ENCODE results near the gene ADAMTS15. TPM values are rescaled to one million over a fixed set of nuclear protein-coding genes. Genes with fewer than 3 reads are reported as not detected.

The ADAMTS15 gene
- total and polyA plus RNA-seq, 10 of the 15 experiments (the other 5 are each of a cell fraction or from before 2014, with no cell fraction given): not detected

DNA sequence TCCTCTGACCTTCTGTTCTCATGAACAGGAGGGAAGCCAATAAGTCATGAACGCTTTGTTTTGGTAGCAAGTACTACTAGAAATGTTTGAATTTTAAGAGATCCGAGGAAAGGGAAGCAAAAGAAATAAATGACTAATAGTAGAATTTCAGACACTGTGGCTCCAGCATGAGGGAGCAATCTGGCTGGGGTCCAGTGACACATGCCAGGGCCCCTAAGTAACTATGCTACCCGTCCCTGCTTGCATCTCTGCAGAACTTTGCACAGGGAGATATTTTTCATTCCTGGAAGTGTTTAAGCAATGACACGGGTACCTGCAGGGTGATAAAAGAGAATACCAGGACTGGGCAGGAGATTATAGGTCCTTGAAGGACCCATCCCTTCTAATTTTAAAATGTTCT, 12.8 kb upstream of the ADAMTS15 start:
- H3K27me3 ChIP-seq (replicated peaks in 1 of 2; ENCODE audit: control insufficient read depth in 2 of 2, insufficient read depth in 2 of 2, low read length in 1 of 2): peaks cover 0 to 2% of the 10 kb centered on the region in 2 experiments; a peak in 2 of 4 replicates
- intact Hi-C loops (cut with micrococcal nuclease; ENCODE audit: unreplicated experiment) (loop anchor here (1.0 to 10.0 kb wide), 3 partner anchors 249 to 427 kb away; no protein-coding TSS in a partner anchor), in situ Hi-C loops (cut with MboI) (loop anchor here (10.0 kb wide), 1 partner anchor 429 kb away; no protein-coding TSS in a partner anchor)
- FAIRE-seq (no peak), DNase-seq (ENCODE audit: low read depth, low spot score) (no peak), ATAC-seq (no peak)
- no peaks in the 10 kb centered on the region for H3K79me2 ChIP-seq (ENCODE audit: control insufficient read depth, insufficient read depth, low read length)
- BruUV-seq (replicated peaks): no TSS peak
- WGBS (ENCODE audit: insufficient coverage, insufficient replicate concordance, low lambda C conversion rate, missing lambda C conversion rate): 17% methylated on average over 4 of the region's 4 CpGs
- no peak overlapping the region for H3K27ac ChIP-seq (ENCODE audit: control insufficient read depth, insufficient read depth)
- H3K4me2 ChIP-seq (ENCODE audit: control insufficient read depth, insufficient read depth): no peak overlapping the region
- no peak overlapping the region for H2AFZ ChIP-seq (ENCODE audit: control insufficient read depth, low read depth, low read length)
- CTCF ChIA-PET: interaction anchor here (1.1 to 8.2 kb wide), 8 partner anchors 17 to 481 kb away, joined by 3 to 295 read pairs (median 6); partner anchors contain the start of gene SNX19
- RAD21 ChIA-PET (ENCODE audit: unreplicated experiment): interaction anchor here (1.5 to 7.3 kb wide), 4 partner anchors 223 to 425 kb away, joined by 3 to 132 read pairs (median 5); no protein-coding TSS in a partner anchor
- H3K36me3 ChIP-seq (ENCODE audit: control insufficient read depth in 2 of 2, insufficient read depth in 2 of 2, low read length in 1 of 2): no peaks in the 10 kb centered on the region
- SMC1A ChIA-PET (ENCODE audit: uncharacterized antibody, unreplicated experiment): interaction anchor here (0.6 to 9.8 kb wide), 4 partner anchors 79 to 459 kb away, joined by 3 to 177 read pairs (median 5); no protein-coding TSS in a partner anchor
- no peaks in the 10 kb centered on the region for H3K4me1 ChIP-seq (ENCODE audit: control insufficient read depth, insufficient read depth, low read length)
- POLR2A ChIA-PET: no interaction called here
- no peak overlapping the region for H3K4me3 ChIP-seq
- no peak overlapping the region for H3K9ac ChIP-seq (ENCODE audit: control insufficient read depth, insufficient read depth, low read length)
- no peaks in the 10 kb centered on the region; the same call in 1 of the 2 replicates for H4K20me1 ChIP-seq (ENCODE audit: control insufficient read depth, insufficient read depth)
- H3K9me3 ChIP-seq (replicated peaks; ENCODE audit: control insufficient read depth, insufficient read depth, low read length): no peaks in the 10 kb centered on the region
- no peak for TF ChIP-seq BACH1 (IDR thresholded peaks at IDR 0.05; ENCODE audit: borderline replicate concordance)
- no peak for TF ChIP-seq DPF2 (IDR thresholded peaks at IDR 0.05)
- no peak for TF ChIP-seq JUND (IDR thresholded peaks at IDR 0.05; ENCODE audit: low read depth, low read length)
- TF ChIP-seq RFX5 (IDR thresholded peaks at IDR 0.05; ENCODE audit: low read depth, low read length): no peak
- TF ChIP-seq GATAD2B (conservative IDR thresholded peaks at IDR 0.05; ENCODE audit: low read depth): no peak
- TF ChIP-seq BRCA1 (IDR thresholded peaks at IDR 0.05; ENCODE audit: low read depth, low read length): no peak
- no peak for TF ChIP-seq RUNX3 (IDR thresholded peaks at IDR 0.05; ENCODE audit: low read length)
- TF ChIP-seq, protein P1, sequence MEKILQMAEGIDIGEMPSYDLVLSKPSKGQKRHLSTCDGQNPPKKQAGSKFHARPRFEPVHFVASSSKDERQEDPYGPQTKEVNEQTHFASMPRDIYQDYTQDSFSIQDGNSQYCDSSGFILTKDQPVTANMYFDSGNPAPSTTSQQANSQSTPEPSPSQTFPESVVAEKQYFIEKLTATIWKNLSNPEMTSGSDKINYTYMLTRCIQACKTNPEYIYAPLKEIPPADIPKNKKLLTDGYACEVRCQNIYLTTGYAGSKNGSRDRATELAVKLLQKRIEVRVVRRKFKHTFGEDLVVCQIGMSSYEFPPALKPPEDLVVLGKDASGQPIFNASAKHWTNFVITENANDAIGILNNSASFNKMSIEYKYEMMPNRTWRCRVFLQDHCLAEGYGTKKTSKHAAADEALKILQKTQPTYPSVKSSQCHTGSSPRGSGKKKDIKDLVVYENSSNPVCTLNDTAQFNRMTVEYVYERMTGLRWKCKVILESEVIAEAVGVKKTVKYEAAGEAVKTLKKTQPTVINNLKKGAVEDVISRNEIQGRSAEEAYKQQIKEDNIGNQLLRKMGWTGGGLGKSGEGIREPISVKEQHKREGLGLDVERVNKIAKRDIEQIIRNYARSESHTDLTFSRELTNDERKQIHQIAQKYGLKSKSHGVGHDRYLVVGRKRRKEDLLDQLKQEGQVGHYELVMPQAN (conservative IDR thresholded peaks at IDR 0.05): no peak
- TF ChIP-seq SREBF1 (IDR thresholded peaks at IDR 0.05; ENCODE audit: low read length): no peak
- TF ChIP-seq, protein P2, sequence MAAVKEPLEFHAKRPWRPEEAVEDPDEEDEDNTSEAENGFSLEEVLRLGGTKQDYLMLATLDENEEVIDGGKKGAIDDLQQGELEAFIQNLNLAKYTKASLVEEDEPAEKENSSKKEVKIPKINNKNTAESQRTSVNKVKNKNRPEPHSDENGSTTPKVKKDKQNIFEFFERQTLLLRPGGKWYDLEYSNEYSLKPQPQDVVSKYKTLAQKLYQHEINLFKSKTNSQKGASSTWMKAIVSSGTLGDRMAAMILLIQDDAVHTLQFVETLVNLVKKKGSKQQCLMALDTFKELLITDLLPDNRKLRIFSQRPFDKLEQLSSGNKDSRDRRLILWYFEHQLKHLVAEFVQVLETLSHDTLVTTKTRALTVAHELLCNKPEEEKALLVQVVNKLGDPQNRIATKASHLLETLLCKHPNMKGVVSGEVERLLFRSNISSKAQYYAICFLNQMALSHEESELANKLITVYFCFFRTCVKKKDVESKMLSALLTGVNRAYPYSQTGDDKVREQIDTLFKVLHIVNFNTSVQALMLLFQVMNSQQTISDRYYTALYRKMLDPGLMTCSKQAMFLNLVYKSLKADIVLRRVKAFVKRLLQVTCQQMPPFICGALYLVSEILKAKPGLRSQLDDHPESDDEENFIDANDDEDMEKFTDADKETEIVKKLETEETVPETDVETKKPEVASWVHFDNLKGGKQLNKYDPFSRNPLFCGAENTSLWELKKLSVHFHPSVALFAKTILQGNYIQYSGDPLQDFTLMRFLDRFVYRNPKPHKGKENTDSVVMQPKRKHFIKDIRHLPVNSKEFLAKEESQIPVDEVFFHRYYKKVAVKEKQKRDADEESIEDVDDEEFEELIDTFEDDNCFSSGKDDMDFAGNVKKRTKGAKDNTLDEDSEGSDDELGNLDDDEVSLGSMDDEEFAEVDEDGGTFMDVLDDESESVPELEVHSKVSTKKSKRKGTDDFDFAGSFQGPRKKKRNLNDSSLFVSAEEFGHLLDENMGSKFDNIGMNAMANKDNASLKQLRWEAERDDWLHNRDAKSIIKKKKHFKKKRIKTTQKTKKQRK (IDR thresholded peaks at IDR 0.05; ENCODE audit: low read depth, low read length): no peak
- TF ChIP-seq, protein P3, sequence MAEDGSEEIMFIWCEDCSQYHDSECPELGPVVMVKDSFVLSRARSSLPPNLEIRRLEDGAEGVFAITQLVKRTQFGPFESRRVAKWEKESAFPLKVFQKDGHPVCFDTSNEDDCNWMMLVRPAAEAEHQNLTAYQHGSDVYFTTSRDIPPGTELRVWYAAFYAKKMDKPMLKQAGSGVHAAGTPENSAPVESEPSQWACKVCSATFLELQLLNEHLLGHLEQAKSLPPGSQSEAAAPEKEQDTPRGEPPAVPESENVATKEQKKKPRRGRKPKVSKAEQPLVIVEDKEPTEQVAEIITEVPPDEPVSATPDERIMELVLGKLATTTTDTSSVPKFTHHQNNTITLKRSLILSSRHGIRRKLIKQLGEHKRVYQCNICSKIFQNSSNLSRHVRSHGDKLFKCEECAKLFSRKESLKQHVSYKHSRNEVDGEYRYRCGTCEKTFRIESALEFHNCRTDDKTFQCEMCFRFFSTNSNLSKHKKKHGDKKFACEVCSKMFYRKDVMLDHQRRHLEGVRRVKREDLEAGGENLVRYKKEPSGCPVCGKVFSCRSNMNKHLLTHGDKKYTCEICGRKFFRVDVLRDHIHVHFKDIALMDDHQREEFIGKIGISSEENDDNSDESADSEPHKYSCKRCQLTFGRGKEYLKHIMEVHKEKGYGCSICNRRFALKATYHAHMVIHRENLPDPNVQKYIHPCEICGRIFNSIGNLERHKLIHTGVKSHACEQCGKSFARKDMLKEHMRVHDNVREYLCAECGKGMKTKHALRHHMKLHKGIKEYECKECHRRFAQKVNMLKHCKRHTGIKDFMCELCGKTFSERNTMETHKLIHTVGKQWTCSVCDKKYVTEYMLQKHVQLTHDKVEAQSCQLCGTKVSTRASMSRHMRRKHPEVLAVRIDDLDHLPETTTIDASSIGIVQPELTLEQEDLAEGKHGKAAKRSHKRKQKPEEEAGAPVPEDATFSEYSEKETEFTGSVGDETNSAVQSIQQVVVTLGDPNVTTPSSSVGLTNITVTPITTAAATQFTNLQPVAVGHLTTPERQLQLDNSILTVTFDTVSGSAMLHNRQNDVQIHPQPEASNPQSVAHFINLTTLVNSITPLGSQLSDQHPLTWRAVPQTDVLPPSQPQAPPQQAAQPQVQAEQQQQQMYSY (CRISPR knock-in tag; IDR thresholded peaks at IDR 0.05): no peak
- no peak for TF ChIP-seq TCF7 (IDR thresholded peaks at IDR 0.05; ENCODE audit: borderline replicate concordance)
- TF ChIP-seq SIN3A (IDR thresholded peaks at IDR 0.05; ENCODE audit: low read depth, low read length): no peak
- no peak for TF ChIP-seq BMI1 (IDR thresholded peaks at IDR 0.05; ENCODE audit: borderline replicate concordance)
- no peak for TF ChIP-seq SIX5 (IDR thresholded peaks at IDR 0.05; ENCODE audit: low read depth, low read length, severe bottlenecking)
- TF ChIP-seq YBX1 (IDR thresholded peaks at IDR 0.05): no peak
- TF ChIP-seq IRF4 (IDR thresholded peaks at IDR 0.05; ENCODE audit: low read depth, low read length): no peak
- TF ChIP-seq IKZF2 (IDR thresholded peaks at IDR 0.05): no peak
